NT2/D1 (cell line): Measurements from ENCODE around the gene PSMD1.

Experiments used
- SUZ12 ChIP-seq: IDR thresholded peaks from 2 replicates; pipeline ENCODE4 v1.6.1; 2011; ENCODE audit not compliant: insufficient read length, insufficient read depth; ENCODE audit errors: extremely low read depth
- YY1 ChIP-seq: IDR thresholded peaks from 2 replicates; pipeline ENCODE4 v1.6.1; 2011; ENCODE audit not compliant: insufficient read length, insufficient read depth
- ZNF274 ChIP-seq: IDR thresholded peaks from 2 replicates; pipeline ENCODE4 v1.6.1; 2011; ENCODE audit warnings: mild to moderate bottlenecking, low read depth, low read length

DNA sequence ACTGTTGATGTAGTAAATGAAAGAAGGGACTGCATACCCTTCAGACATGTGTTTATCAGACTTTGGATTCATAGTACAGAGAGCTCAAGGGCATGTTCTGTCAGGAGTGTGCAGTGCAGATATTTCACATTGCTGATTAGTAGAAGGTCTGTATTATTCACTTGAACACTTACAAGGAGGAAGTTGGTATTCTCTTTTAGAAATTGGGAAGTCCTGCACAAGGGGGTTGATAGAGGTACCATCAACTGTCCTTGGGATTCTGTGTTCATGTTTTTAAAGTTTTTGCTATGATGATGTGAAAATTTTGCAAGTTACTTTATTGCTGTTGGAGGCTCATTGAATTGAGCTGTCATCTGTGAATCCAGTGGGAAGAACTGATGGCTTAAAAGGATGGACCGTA lies 6.7 kb downstream of the PSMD1 start:
- TF ChIP-seq SUZ12: no peak
- no peak for TF ChIP-seq YY1
- no peak for TF ChIP-seq ZNF274
